K562 (cell line): ENCODE data around the gene BTD. TPM values are rescaled to one million over a fixed set of nuclear protein-coding genes. Genes with fewer than 3 reads are reported as not detected.
A peak's percentile ranks its signal among the peaks of the same experiment; 100 is the strongest.

Source experiments
- ATAC-seq: fragments of 200-7000 bp; cut with Tn5 transposase; 3 replicates; pipeline ENCODE4 v1.9.1; 2020; ENCODE audit warnings: moderate library complexity
- BruUV-seq: library from RNA; stranded (reverse); fragments of 400-500 nt; replicated peaks from 2 replicates; lab custom pipeline; 2021; lab: Mats Ljungman, UMichigan
- CTCF ChIA-PET: fragments of 300-600 bp; formaldehyde crosslinking; extraction: SDS; loops from one replicate; lab custom pipeline; 2021; ENCODE audit warnings: low intra/inter-chr PET ratio; lab: Yijun Ruan, JAX
- POLR2A ChIA-PET: fragments of 300-600, 350-650 bp; sonication (Branson Sonifier 250); formaldehyde crosslinking; extraction: SDS; loops from one replicate; lab custom pipeline; 2021; ENCODE audit warnings: antibody characterized with exemption, inconsistent platforms; lab: Yijun Ruan, JAX
- DNase-seq, 4 experiments: peaks; one replicate each; pipeline versions ENCODE4 v3.0.0 to v3.0.0-alpha.2; 2011 to 2018; ENCODE audit warnings: low spot score in 3 of 4, mixed read lengths in 3 of 4; ENCODE audit errors: extremely low read depth in 1 of 4
- FAIRE-seq: peaks from 2 replicates; lab custom pipeline; 2011; peaks lifted over from hg19 to GRCh38; lab: Jason Lieb, UNC
- H2AFZ ChIP-seq: 2 replicates; pipeline ENCODE4 v1.6.0; 2011; ENCODE audit warnings: low read depth, low read length, control low read depth, inconsistent platforms
- H3K27ac ChIP-seq: fragments of 200-600 bp; 3 replicates; pipeline ENCODE4 v1.8.0; 2011; ENCODE audit warnings: low read depth, mild to moderate bottlenecking, control low read depth, inconsistent platforms, low read length, moderate library complexity, mixed read lengths; ENCODE audit errors: extremely low read depth
- H3K27me3 ChIP-seq, 2 experiments: fragments of 300-600 bp in 1 of 2; 2 replicates in 1 of 2; 3 replicates in 1 of 2; pipeline versions ENCODE4 v1.6.0 to v1.8.0; 2011; ENCODE audit warnings: inconsistent platforms in 2 of 2, low read length in 2 of 2, mild to moderate bottlenecking in 1 of 2, mixed read lengths in 1 of 2, moderate library complexity in 1 of 2; ENCODE audit not compliant: control insufficient read depth in 2 of 2, insufficient read depth in 2 of 2
- H3K36me3 ChIP-seq: fragments of 300-600 bp; 3 replicates; pipeline ENCODE4 v1.8.0; 2011; ENCODE audit warnings: mild to moderate bottlenecking, low read length, inconsistent platforms; ENCODE audit not compliant: control insufficient read depth, insufficient read depth
- H3K4me1 ChIP-seq, 2 experiments: fragments of 200-600 bp in 1 of 2; replicated peaks in 1 of 2; 2 replicates in 1 of 2; 3 replicates in 1 of 2; pipeline versions ENCODE4 v1.5.1 to v1.8.0; 2011; ENCODE audit warnings: inconsistent platforms in 2 of 2, low read length in 2 of 2, mild to moderate bottlenecking in 1 of 2, mixed read lengths in 1 of 2, moderate library complexity in 1 of 2; ENCODE audit not compliant: control insufficient read depth in 2 of 2, insufficient read depth in 2 of 2
- H3K4me2 ChIP-seq: 2 replicates; pipeline ENCODE4 v1.6.1; 2011; ENCODE audit warnings: low read length, control low read depth, inconsistent platforms, mixed read lengths; ENCODE audit not compliant: insufficient read depth
- H3K4me3 ChIP-seq: fragments of 200-600 bp; sonication (generic), shearing (Covaris generic); 2 replicates; pipeline ENCODE4 v1.5.1; 2016; ENCODE audit warnings: control low read depth, inconsistent platforms
- H3K79me2 ChIP-seq: fragments of 200-600 bp; 3 replicates; pipeline ENCODE4 v1.8.0; 2011; ENCODE audit warnings: low read length, inconsistent platforms; ENCODE audit not compliant: control insufficient read depth, insufficient read depth
- H3K9ac ChIP-seq, 2 experiments: 2 replicates each; pipeline versions ENCODE4 v1.6.0 to v1.6.1; 2011; ENCODE audit warnings: low read depth in 2 of 2, low read length in 2 of 2, control low read depth in 1 of 2, inconsistent platforms in 1 of 2, mild to moderate bottlenecking in 1 of 2, mixed read lengths in 1 of 2; ENCODE audit not compliant: insufficient read depth in 1 of 2
- H3K9me1 ChIP-seq: one replicate; pipeline ENCODE4 v1.6.0; 2011; ENCODE audit warnings: inconsistent platforms, mild to moderate bottlenecking, low read length, moderate library complexity; ENCODE audit not compliant: control insufficient read depth, insufficient read depth
- H3K9me3 ChIP-seq: replicated peaks from 2 replicates; pipeline ENCODE4 v1.5.1; 2011; ENCODE audit warnings: low read depth, low read length, inconsistent platforms; ENCODE audit not compliant: control insufficient read depth, insufficient read depth
- H4K20me1 ChIP-seq: replicated peaks from 2 replicates; pipeline ENCODE4 v1.6.1; 2011; ENCODE audit warnings: low read length, inconsistent platforms, mixed read lengths; ENCODE audit not compliant: control insufficient read depth, insufficient read depth
- BDP1 ChIP-seq: IDR thresholded peaks from 3 replicates; pipeline ENCODE4 v1.6.1; 2011; ENCODE audit not compliant: insufficient read length, insufficient read depth
- CTCFL ChIP-seq: IDR thresholded peaks from 2 replicates; pipeline ENCODE4 v1.6.1; 2011; ENCODE audit warnings: borderline replicate concordance, low read depth, mild to moderate bottlenecking, moderate library complexity, low read length; ENCODE audit not compliant: insufficient read depth, poor library complexity, severe bottlenecking
- HIVEP1 ChIP-seq: fragments of 250-450 bp; sonication (Bioruptor Pico); IDR thresholded peaks from 2 replicates; pipeline ENCODE4 v1.4.0; 2020; ENCODE audit warnings: mild to moderate bottlenecking
- HNRNPLL ChIP-seq: fragments of 200-400 bp; formaldehyde crosslinking; IDR thresholded peaks from 2 replicates; pipeline ENCODE4 v1.6.1; 2017; ENCODE audit warnings: low read length, low read depth, mild to moderate bottlenecking; ENCODE audit not compliant: poor library complexity, severe bottlenecking
- KLF13 ChIP-seq: fragments of 450-650 bp; IDR thresholded peaks from 2 replicates; pipeline ENCODE4 v1.6.1; 2016; ENCODE audit warnings: missing genetic modification characterization, low read depth, mild to moderate bottlenecking, missing compliant biosample characterization, moderate library complexity, borderline replicate concordance
- MCM3 ChIP-seq: fragments of 450-650 bp; IDR thresholded peaks from 2 replicates; pipeline ENCODE4 v1.6.1; 2016
- MEIS2 ChIP-seq: fragments of 450-650 bp; IDR thresholded peaks from 2 replicates; pipeline ENCODE4 v1.6.1; 2014; ENCODE audit warnings: mild to moderate bottlenecking; ENCODE audit not compliant: partially characterized antibody
- MYBL2 ChIP-seq, 2 experiments: fragments of 450-650 bp in 1 of 2; sonication (generic) in 1 of 2; formaldehyde crosslinking in 1 of 2; IDR thresholded peaks; 2 replicates each; pipeline versions ENCODE4 v1.6.1 to v1.8.1; 2017 to 2022; ENCODE audit warnings: borderline replicate concordance in 1 of 2, inconsistent platforms in 1 of 2, low read depth in 1 of 2, mild to moderate bottlenecking in 1 of 2, missing genetic modification reagents in 1 of 2, moderate library complexity in 1 of 2
- SRSF3 ChIP-seq: fragments of 200-400 bp; formaldehyde crosslinking; IDR thresholded peaks from 2 replicates; pipeline ENCODE4 v1.6.1; 2016; ENCODE audit warnings: mild to moderate bottlenecking, low read length, moderate library complexity; ENCODE audit not compliant: insufficient read depth
- ZNF551 ChIP-seq: fragments of 250-450 bp; sonication (Bioruptor Pico); IDR thresholded peaks from 2 replicates; pipeline ENCODE4 v1.5.0; 2021; ENCODE audit warnings: mild to moderate bottlenecking, moderate library complexity
- WGBS: fragments of 100-300 bp; shearing (Covaris generic); methylation state at CpG from one replicate; pipeline ENCODE4 v1.1.6; 2016; ENCODE audit warnings: low coverage, mixed read lengths; ENCODE audit not compliant: insufficient coverage; ENCODE audit errors: missing lambda C conversion rate; 5-methylcytosine and 5-hydroxymethylcytosine counted together
- in situ Hi-C: fragments of 300-500 bp; cut with MboI; formaldehyde crosslinking; loops from 4 replicates; pipeline ENCODE4 v1.15.0; 2018; ENCODE audit warnings: inconsistent platforms, mixed read lengths
- intact Hi-C: fragments of 100-400 bp; cut with micrococcal nuclease; formaldehyde crosslinking; loops from 2 replicates; pipeline ENCODE4 v1.14.2; 2022
- polyA plus RNA-seq, 8 experiments: library from polyadenylated mRNA; depleted of rRNA in 4 of 8; stranded (reverse) in 5 of 8; unstranded in 3 of 8; fragments of >200 nt; fragmentation: Nextera tagmentation in 2 of 8; fragmentation: Illumina TruSeq in 1 of 8; extraction: Ambion mirVana in 2 of 8; extraction: Trizol in 1 of 8; gene quantifications; 2 replicates each; pipeline versions ENCODE4 v1.2.1 to v1.2.3, GENCODE V29; 2011 to 2014; ENCODE audit warnings: inconsistent platforms in 1 of 8, missing spikeins in 1 of 8
- total RNA-seq, 7 experiments: library from RNA; depleted of rRNA in 6 of 7; stranded (reverse); fragments of >200 nt in 6 of 7; fragmentation: Illumina TruSeq in 2 of 7; extraction: Trizol in 2 of 7; gene quantifications; 2 replicates each; pipeline versions ENCODE4 v1.2.1 to v1.2.3, GENCODE V29; 2011 to 2021; ENCODE audit warnings: low replicate concordance in 1 of 7
- TF ChIP-seq, protein P1 (sequence below): IDR thresholded peaks from 2 replicates; pipeline ENCODE4 v1.6.1; 2014; ENCODE audit warnings: antibody characterized with exemption

The BTD gene
- total and polyA plus RNA-seq, 9 of the 15 experiments (the other 6 are each of a cell fraction or from before 2014, with no cell fraction given), result 6.6 to 26.2 (median 10.6) TPM

DNA sequence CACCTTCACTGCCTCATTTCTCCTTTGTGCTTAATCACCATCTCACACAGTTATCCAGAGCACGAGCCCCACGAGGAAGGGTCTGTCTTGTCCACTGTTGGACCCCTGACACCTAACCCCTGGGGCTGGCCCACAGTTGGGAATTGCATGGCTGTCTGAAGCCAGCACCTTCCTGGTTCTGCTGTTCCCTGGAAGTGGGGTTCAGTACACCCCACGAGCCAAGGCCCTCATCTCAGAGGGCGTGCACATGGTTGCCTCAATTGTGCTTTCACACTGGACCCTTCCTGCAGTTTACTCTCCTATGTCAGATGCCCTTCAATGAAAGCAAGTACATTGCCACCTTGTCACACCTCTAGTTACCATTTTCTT lies 30.7 kb downstream of the BTD start:
- ATAC-seq, result no peak
- H3K9ac ChIP-seq, result peak overlapping the region in 1 of 2 experiments; percentile 21; a peak in 1 of 4 replicates
- H3K27ac ChIP-seq, result no peak overlapping the region
- no peaks in the 10 kb centered on the region for H3K9me3 ChIP-seq
- FAIRE-seq, result no peak
- H3K27me3 ChIP-seq, result peaks cover 0 to 15% of the 10 kb centered on the region in 2 experiments; a peak in 2 of 5 replicates
- ChIA-PET CTCF (no interaction called here), POLR2A (interaction anchor here (0.6 to 0.9 kb wide), 2 partner anchors 31 to 565 kb away, joined by 3 read pairs; partner anchors contain the start of genes BTD and HACL1)
- H3K79me2 ChIP-seq, result no peaks in the 10 kb centered on the region
- BruUV-seq, result no TSS peak
- intact Hi-C loops (loop anchor here (10.0 kb wide), 3 partner anchors 343 to 913 kb away; partner anchors contain the start of gene CAPN7), in situ Hi-C loops (loop anchor here (25.0 kb wide), 1 partner anchor 905 kb away; no protein-coding TSS in a partner anchor)
- no peak for DNase-seq
- H3K9me1 ChIP-seq, result no peaks in the 10 kb centered on the region
- H3K4me2 ChIP-seq, result no peak overlapping the region
- H3K4me1 ChIP-seq, result peaks cover 3 to 12% of the 10 kb centered on the region in 2 experiments; a peak in 3 of 5 replicates
- H4K20me1 ChIP-seq, result no peaks in the 10 kb centered on the region
- TF ChIP-seq, protein P1, sequence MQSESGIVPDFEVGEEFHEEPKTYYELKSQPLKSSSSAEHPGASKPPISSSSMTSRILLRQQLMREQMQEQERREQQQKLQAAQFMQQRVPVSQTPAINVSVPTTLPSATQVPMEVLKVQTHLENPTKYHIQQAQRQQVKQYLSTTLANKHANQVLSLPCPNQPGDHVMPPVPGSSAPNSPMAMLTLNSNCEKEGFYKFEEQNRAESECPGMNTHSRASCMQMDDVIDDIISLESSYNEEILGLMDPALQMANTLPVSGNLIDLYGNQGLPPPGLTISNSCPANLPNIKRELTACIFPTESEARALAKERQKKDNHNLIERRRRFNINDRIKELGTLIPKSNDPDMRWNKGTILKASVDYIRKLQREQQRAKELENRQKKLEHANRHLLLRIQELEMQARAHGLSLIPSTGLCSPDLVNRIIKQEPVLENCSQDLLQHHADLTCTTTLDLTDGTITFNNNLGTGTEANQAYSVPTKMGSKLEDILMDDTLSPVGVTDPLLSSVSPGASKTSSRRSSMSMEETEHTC, result no peak
- no peak for TF ChIP-seq SRSF3
- WGBS, result 52% methylated on average over 4 of the region's 4 CpGs
- H2AFZ ChIP-seq, result 0 out of 2 replicates have a peak overlapping the region, but pooled peaks have one; percentile 5
- H3K4me3 ChIP-seq, result no peak overlapping the region
- no peaks in the 10 kb centered on the region for H3K36me3 ChIP-seq

GRCh38 chr3:15633159-15633558 lies 31.6 kb downstream of the BTD start:
- H3K4me2 ChIP-seq, result no peak overlapping the region
- H3K4me1 ChIP-seq, result peaks cover 3 to 12% of the 10 kb centered on the region in 2 experiments; a peak in 3 of 5 replicates
- WGBS, result 42% methylated on average over 5 of the region's 5 CpGs
- TF ChIP-seq MEIS2 (no peak), CTCFL (no peak), BDP1 (no peak), ZNF551 (CRISPR knock-in tag) (no peak), MCM3 (no peak), MYBL2 (IDR thresholded peaks at IDR 0.05; ENCODE audit: low read depth) (no peak), MYBL2 (CRISPR knock-in tag; IDR thresholded peaks at IDR 0.05; ENCODE audit: borderline replicate concordance) (no peak), KLF13 (no peak), HIVEP1 (CRISPR knock-in tag) (no peak), HNRNPLL (no peak)

More at GRCh38 chr3:15633159-15633558, 31.6 kb downstream of the BTD start:
- H3K27me3 ChIP-seq, result peaks cover 0 to 15% of the 10 kb centered on the region in 2 experiments; a peak in 2 of 5 replicates
- no peak for ATAC-seq
- BruUV-seq, result no TSS peak
- intact Hi-C loops (loop anchor here (10.0 kb wide), 3 partner anchors 342 to 912 kb away; partner anchors contain the start of gene CAPN7), in situ Hi-C loops (loop anchor here (25.0 kb wide), 1 partner anchor 904 kb away; no protein-coding TSS in a partner anchor)
- DNase-seq, result no peak
- ChIA-PET CTCF (no interaction called here), POLR2A (interaction anchor here (0.9 kb wide), 1 partner anchor 564 kb away, joined by 3 read pairs; no protein-coding TSS in a partner anchor)
- no peaks in the 10 kb centered on the region for H3K9me1 ChIP-seq
- H3K9me3 ChIP-seq, result no peaks in the 10 kb centered on the region
- no peaks in the 10 kb centered on the region for H3K36me3 ChIP-seq
- no peak overlapping the region for H2AFZ ChIP-seq
- H3K79me2 ChIP-seq, result no peaks in the 10 kb centered on the region
- FAIRE-seq, result no peak
- H3K9ac ChIP-seq, result no peak overlapping the region
- no peaks in the 10 kb centered on the region for H4K20me1 ChIP-seq
- H3K27ac ChIP-seq, result no peak overlapping the region
- no peak overlapping the region for H3K4me3 ChIP-seq
